Measurements from ENCODE around the gene OPRD1. TPM values are rescaled to one million over a fixed set of nuclear protein-coding genes. Genes with fewer than 3 reads are reported as not detected.

The OPRD1 gene
- polyA plus RNA-seq (2012; rRNA removed): 0.07 and 0.24 TPM in 2 replicates
- 0.10 and 0.26 TPM in 2 replicates for polyA plus RNA-seq (2012; cell fraction: cytosol; rRNA removed)
- polyA plus RNA-seq (2012; cell fraction: nucleus; rRNA removed): 0.27 and 0.43 TPM in 2 replicates

DNA sequence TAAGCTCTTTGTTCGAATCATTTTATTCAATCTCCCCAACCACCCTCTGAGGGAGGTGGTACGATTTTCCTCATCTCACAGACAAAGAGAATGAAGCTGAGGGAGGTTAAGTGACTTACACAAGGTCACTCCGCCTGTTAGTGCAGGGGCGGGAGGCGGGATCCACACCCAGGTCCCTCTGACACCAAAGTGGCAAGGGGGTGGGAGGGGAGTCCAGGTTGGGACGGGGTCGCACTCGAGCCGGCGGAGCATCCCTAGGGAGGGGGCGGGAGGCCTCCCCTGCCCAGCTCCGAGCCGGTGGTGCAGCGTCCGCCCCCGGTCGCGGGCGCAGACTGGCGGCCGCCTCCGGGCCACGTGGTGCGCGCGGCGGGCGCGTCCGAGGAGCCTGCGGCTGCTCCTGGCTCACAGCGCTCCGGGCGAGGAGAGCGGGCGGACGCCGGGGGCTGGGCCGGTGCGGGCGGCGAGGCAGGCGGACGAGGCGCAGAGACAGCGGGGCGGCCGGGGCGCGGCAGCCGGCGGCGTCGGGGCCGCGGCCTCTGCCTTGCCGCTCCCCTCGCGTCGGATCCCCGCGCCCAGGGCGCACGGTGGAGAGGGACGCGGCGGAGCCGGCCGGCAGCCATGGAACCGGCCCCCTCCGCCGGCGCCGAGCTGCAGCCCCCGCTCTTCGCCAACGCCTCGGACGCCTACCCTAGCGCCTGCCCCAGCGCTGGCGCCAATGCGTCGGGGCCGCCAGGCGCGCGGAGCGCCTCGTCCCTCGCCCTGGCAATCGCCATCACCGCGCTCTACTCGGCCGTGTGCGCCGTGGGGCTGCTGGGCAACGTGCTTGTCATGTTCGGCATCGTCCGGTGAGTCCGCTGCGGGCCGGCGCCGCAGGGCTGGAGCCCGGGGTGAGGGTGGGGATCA is at the start of gene OPRD1:
TSS of gene OPRD1 (plus strand) at position 405 of the 903 bp plus-strand sequence. CDS start at position 619, 214 bp downstream.
- peak; percentile 79 for DNase-seq
- CTCF ChIA-PET: interaction anchor here (0.7 to 13.7 kb wide), 7 partner anchors 10 to 75 kb away, joined by 3 to 101 read pairs (median 4); partner anchors contain the start of gene YTHDF2
- TF ChIP-seq, protein P1, sequence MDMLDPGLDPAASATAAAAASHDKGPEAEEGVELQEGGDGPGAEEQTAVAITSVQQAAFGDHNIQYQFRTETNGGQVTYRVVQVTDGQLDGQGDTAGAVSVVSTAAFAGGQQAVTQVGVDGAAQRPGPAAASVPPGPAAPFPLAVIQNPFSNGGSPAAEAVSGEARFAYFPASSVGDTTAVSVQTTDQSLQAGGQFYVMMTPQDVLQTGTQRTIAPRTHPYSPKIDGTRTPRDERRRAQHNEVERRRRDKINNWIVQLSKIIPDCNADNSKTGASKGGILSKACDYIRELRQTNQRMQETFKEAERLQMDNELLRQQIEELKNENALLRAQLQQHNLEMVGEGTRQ (IDR thresholded peaks at IDR 0.05; ENCODE audit: borderline replicate concordance, low read depth, low read length): no peak
- no peak for TF ChIP-seq MAX (IDR thresholded peaks at IDR 0.05; ENCODE audit: low read depth)
- no peak for TF ChIP-seq RAD21 (IDR thresholded peaks at IDR 0.05; ENCODE audit: low read length)
- no peak for TF ChIP-seq JUND (IDR thresholded peaks at IDR 0.05)
- no peak for TF ChIP-seq ZBTB33 (IDR thresholded peaks at IDR 0.05; ENCODE audit: borderline replicate concordance, low read depth)
- no peak for TF ChIP-seq GABPA (IDR thresholded peaks at IDR 0.05; ENCODE audit: low read depth)
- Histone ChIP-seq H3F3A (replicated peaks; ENCODE audit: insufficient read depth) (no peaks in the 10 kb centered on the region), H3K4me3 (ENCODE audit: low read depth in 2 of 2, low read length in 1 of 2) (peak within 1 kb of the TSS in 1 of 2 experiments; percentile 34; a peak in 2 of 4 replicates), H3K9me3 (no peaks in the 10 kb centered on the region), H3K36me3 (replicated peaks in 1 of 2; ENCODE audit: control insufficient read depth in 1 of 2, insufficient read depth in 2 of 2, low read length in 1 of 2) (no peaks in the 10 kb centered on the region), H3K79me2 (ENCODE audit: insufficient read depth) (no peaks in the 10 kb centered on the region), H3K27ac (ENCODE audit: low read depth in 2 of 2, low read length in 1 of 2) (peak within 1 kb of the TSS in 1 of 2 experiments; percentile 86; a peak in 2 of 4 replicates), H3K4me2 (peak within 1 kb of the TSS; percentile 11; the same call in 1 of the 2 replicates), H3K9me2 (no peaks in the 10 kb centered on the region), H4K20me1 (ENCODE audit: insufficient read depth) (no peaks in the 10 kb centered on the region), H3K4me1 (ENCODE audit: control insufficient read depth in 1 of 2, insufficient read depth in 2 of 2, low read depth in 1 of 2, low read length in 1 of 2) (peaks cover 0 to 46% of the 10 kb centered on the region in 2 experiments; a peak in 1 of 4 replicates), H2AFZ (ENCODE audit: low read depth) (no peak within 1 kb of the TSS), H3K9ac (no peak within 1 kb of the TSS), H3K27me3 (ENCODE audit: insufficient read depth) (peaks cover 16% of the 10 kb centered on the region)
- 5% methylated on average over 19 of the region's 108 CpGs for WGBS (ENCODE audit: low lambda C conversion rate)
- POLR2A ChIA-PET: interaction anchor here (0.9 to 1.2 kb wide), 2 partner anchors 23 to 163 kb away, joined by 4 to 6 read pairs; partner anchors contain the start of gene RNU11

GRCh38 chr1:28766532-28767183 is 45.3 kb upstream of the OPRD1 start:
- POLR2A ChIA-PET: no interaction called here
- TF ChIP-seq MEF2A (IDR thresholded peaks at IDR 0.05; ENCODE audit: borderline replicate concordance, low read depth) (no peak), TEAD4 (IDR thresholded peaks at IDR 0.05; ENCODE audit: borderline replicate concordance, insufficient read depth) (no peak), ZBTB33 (IDR thresholded peaks at IDR 0.05; ENCODE audit: borderline replicate concordance, low read depth) (no peak), JUND (IDR thresholded peaks at IDR 0.05) (no peak), SIN3A (IDR thresholded peaks at IDR 0.05; ENCODE audit: borderline replicate concordance, low read depth, low read length) (no peak), CTCF (IDR thresholded peaks at IDR 0.05) (no peak)
- TF ChIP-seq, protein P1 (IDR thresholded peaks at IDR 0.05; ENCODE audit: borderline replicate concordance, low read depth, low read length): no peak

More at GRCh38 chr1:28766532-28767183, 45.3 kb upstream of the OPRD1 start:
- Histone ChIP-seq H3K9ac (no peak overlapping the region), H3K27me3 (ENCODE audit: insufficient read depth) (no peaks in the 10 kb centered on the region), H3K27ac (ENCODE audit: low read depth in 2 of 2, low read length in 1 of 2) (no peak overlapping the region), H3K79me2 (ENCODE audit: insufficient read depth) (peaks cover 97% of the 10 kb centered on the region), H2AFZ (ENCODE audit: low read depth) (no peak overlapping the region), H3K9me3 (no peaks in the 10 kb centered on the region), H3F3A (replicated peaks; ENCODE audit: insufficient read depth) (peaks cover 23% of the 10 kb centered on the region), H3K36me3 (replicated peaks in 1 of 2; ENCODE audit: control insufficient read depth in 1 of 2, insufficient read depth in 2 of 2, low read length in 1 of 2) (peaks cover 25 to 45% of the 10 kb centered on the region in 2 experiments), H3K9me2 (no peaks in the 10 kb centered on the region), H3K4me1 (ENCODE audit: control insufficient read depth in 1 of 2, insufficient read depth in 2 of 2, low read depth in 1 of 2, low read length in 1 of 2) (no peaks in the 10 kb centered on the region), H3K4me2 (no peak overlapping the region), H3K4me3 (ENCODE audit: low read depth in 2 of 2, low read length in 1 of 2) (no peak overlapping the region), H4K20me1 (ENCODE audit: insufficient read depth) (peaks cover 91% of the 10 kb centered on the region)
- CTCF ChIA-PET: interaction anchor here (1.5 to 2.1 kb wide), 2 partner anchors 110 to 111 kb away, joined by 4 to 6 read pairs; no protein-coding TSS in a partner anchor
- no peak for DNase-seq
- WGBS (ENCODE audit: low lambda C conversion rate): 96% methylated on average over 2 of the region's 2 CpGs
